HK-2 (cell line): ENCODE measurements around the gene GPRIN2.
"Not testable (repeated sequence)": the region's sequence is repeated elsewhere in the genome, so short reads cannot be mapped to it uniquely, and the experiment has no call there.

Source experiments
- DNase-seq: peaks from one replicate; pipeline ENCODE4 v3.0.0-alpha.2; 2018; ENCODE audit not compliant: unreplicated experiment

Gene GPRIN2

DNA sequence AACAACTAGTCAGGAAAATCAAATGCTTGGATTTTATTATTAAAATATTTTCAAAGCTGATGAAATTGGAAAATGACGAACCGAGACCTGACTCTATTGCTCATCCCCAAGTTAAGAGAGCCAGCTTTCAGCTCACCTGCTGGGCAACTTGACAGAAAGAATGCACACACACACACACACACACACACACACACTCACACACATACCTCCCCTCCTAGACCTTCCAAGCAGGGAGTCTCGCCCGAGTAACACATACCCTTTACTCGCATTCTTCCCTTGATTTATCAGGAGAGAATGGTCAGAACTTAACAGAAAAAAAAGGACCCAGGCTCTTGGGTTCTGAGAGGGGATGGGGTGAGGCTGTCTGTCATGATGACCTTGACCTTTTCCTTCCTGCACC lies 19.1 kb downstream of the GPRIN2 start:
- no peak for DNase-seq

DNA sequence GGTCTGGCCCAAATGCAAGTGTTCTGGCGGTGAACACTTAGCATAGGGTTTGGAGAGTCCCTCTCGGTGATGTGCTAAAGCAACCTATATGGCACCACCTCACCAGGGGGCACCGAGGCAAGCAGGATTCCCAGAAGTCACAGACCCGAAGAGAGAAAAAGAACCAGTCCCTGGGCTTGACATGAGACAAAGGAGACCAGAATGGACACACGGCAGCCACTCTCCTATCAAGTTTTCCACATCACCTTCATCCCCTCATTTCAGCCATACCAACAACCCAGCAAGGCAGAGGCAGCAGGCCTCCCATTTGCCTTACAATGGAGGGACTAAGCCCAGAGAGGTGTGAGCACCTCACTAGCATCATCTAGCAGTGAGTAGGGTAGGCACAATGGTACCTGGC lies 19.7 kb downstream of the GPRIN2 start:
- DNase-seq: no peak

DNA sequence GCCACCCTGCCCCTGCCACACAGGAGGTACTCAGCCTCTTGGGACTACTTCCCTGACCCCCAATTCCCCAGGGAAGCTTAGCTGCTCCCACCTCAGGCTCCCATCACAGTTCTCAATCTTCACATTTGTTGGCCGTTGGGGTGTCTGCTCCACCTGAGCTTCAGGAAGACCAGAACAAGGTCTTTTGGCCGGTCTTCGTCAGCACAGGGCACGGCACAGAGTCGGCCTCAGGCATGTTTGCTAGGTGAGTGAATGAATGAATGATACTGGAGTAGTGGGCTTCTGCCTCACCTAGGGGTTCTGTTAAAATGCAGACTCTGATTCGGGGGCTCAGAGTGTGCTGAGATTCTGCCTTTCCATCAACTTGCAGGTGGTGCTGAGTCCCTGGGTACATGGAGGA lies 20.3 kb downstream of the GPRIN2 start:
- no peak for DNase-seq

DNA sequence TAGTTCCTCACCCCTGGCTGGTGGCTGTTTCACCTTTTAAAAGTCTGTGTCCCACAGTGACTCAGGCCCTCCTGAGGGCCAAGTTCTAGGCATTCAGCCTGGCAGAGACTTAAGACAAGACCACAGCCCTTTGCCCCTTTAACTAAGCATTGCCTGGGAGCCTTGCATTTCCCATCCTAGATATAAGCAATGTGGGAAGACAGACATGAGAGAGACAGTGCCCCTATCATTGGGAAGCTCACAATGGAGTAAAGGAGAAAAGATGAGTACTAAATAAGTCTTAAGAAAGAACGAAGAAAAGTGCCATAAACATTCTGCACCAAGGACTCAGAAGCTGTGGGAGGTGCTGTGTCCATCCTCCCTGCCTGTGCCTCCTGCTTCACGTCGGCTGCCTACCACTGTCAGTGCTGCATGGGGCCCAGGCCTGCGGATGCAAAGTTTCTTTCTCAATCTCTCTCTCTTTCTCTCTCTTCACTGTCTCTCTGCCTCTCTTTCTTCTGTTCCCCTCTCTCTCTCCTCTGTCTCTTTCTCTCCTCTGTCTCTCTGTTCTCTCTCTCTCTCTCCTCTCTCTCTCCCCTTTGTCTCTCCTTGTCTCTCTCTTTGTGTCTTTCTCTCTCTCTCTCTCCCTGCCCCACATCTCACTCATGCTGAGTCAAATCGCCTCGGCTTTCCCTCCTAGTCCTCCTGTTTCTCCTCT lies 21.5 kb downstream of the GPRIN2 start:
- DNase-seq: no peak

DNA sequence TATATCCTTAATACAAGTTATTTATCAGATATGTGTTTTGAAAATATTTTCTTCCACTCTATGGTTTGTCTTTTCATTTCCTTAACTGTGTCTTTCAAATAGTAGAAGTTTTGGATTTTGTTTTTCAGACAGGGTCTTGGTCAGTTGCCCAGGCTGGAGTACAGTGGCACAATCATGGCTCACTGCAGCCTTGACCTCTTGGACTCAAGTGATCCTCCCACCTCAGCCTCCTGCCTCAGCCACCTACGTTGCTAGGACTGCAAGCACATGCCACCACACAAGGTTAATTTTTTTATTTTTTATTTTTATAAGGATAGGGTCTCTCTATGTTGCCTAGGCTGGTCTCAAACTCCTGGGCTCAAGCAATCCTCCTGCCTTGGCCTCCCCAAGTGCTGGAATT lies 24.2 kb downstream of the GPRIN2 start:
- DNase-seq: not testable (repeated sequence)

DNA sequence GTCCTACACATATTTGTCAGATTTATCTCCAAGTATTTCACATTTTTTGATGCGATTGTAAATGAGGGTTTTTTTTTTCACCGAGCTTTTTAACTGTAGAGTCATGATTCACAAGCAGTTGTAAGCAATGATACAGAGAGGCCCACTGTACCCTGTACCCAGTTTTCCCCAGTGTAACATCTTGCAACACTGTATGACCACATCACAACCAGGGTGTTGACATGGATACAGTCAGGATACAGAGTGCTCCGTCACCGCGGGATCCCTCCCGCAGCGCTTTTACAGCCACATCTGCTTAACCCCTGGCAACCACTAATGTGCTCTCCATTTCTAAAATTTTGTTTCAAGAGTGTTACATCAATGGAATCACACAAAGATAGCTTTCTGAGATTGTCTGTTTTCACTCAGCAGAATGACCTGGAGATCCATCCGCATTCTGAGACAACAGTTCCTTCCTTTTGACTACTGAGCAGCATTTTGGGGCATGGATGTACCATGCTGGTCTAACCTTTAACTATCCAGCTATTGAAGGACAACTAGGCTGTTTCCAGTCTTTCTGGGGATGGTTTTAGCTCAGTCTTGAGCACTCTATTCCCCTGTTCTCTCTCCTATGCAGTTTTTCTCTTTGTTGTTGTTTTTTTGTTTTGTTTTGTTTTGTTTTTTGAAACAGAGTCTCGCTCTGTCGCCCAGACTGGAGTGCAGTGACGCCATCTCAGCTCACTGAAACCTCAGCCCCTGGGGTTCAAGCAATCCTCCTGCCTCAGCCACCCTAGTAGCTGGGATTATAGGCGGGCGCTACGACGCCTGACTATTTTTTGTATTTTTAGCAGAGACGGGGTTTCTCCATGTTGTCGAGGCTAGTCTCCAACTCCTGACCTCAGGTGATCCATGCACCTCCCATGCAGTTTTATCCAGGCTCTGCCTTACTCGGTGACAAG lies 25.9 kb downstream of the GPRIN2 start:
- no peak for DNase-seq

DNA sequence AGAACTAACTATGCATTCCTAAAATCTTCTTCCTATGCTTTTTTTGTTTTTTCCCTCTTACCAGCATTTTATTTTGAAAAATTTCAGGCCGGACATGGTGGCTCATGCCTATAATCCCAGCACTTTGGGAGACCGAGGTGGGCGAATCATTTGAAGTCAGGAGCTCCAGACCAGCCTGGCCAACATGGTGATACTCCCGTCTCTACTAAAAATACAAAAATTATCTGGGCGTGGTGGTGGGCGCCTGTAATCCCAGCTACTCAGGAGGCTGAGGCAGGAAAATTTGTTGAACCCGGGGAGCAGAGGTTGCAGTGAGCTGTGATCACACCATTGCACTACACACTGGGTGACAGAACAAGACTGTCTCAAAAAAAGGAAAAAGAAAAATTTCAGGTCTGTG lies 26.7 kb downstream of the GPRIN2 start:
- not testable (repeated sequence) for DNase-seq

DNA sequence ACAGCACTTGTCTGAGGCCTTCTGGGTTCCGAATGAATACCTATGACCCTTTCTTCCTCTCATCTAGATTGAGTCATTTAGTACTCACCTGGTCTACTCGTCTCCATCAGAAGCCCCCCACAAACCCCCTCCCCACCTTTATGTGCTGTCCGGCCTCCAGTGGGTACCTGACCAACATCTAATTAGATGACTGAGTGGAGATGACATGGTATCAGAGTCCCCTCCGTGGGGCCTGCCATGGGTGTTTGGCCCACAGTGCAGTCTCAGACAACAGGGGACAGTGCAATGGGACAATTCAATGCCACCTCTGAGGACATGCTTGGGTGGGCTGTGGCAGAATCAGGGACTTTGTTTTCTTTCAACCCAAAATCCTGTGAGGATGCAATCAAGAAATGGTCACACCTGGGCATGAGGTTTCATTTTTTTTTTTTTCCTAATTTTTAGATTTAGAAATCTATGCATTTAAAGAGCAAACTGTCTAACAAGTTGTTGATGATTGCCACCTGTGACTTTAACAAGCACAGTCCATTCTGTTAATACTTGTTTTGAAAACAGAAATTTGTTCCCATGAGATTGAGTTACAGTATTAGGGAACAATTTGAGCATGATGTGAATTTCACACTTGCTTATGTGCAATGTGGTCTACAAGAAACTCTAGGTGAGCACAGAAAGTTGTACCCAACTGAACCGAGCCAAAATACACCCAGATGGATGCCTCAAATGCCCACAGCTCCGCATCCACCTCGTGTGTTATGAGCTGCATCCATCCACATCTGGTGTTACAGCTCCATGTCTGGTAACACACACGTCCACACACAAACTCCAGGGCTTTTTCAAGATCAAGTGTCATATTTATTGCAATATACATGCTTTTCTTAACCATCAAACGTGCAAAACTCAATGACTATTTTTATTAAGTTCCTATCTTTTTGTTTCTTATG lies 27.5 kb downstream of the GPRIN2 start:
- DNase-seq: no peak

DNA sequence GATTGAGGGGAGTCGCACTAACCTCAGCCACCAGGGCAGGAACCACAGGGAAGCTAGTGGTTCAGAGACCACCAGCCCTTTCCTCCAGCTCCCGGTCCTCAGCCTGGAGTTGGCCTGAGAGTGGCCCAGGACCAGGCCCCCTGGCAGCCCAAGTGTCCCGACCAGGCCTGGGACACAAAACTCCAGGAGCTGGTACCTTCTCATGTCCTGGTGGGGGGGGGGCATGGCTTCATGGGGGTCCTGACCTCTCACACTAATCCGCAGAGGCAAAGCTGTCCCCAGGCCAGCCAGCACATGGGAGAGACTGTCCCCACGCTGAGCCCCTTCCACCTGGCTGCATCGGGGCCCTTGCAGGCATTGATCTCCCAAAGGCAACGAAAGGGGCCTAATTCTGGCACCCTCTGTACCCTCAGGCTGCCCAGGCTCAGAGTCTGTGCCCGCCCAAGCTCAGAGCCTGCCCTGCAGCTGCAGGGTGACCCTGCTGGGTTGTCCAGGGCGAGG lies 28.2 kb downstream of the GPRIN2 start:
- DNase-seq: no peak

DNA sequence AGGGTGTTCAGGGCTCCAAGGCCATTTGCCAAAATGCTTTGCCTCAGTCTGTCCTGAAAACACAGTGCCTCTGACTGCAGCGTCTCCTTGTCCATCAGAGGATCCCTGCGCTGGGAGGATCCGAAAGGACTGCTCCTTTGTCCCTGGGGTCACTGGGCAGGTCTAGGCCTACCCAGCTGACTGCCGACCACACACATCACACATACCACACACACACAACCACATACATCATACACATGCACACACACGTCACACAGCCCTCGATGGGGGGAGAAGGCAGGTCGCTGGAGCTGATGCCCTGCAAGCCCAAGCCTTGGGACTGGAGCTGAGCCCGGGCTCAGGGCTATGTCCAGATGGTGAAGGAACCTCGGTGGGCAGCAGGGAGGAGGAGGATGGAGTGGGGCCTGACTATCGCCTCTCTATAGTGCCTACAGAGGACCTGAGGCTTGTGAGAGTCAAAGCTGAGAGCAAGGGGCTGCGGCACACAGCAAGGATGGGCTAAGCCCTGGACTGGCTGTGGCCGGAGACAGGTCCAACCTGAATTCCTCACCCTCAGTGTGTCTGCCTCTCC lies 29.1 kb downstream of the GPRIN2 start:
- no peak for DNase-seq

DNA sequence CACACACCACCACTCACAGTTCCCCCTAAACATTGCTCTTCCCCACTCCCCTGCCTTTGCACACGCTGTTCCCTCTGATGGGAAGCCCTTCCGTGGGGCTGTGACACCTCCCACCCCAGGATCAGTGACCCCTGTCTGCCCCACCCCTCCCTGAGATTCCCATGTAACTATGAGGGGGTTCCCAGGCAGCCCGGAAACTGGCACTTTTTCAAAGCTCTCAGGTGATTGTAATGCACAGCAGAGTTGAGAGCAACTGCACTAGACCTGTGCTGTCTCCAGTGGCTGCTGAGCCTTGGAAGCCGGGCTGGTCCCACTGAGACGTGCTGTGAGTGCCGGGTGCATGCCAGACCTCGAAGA lies 29.8 kb downstream of the GPRIN2 start:
- DNase-seq: no peak

DNA sequence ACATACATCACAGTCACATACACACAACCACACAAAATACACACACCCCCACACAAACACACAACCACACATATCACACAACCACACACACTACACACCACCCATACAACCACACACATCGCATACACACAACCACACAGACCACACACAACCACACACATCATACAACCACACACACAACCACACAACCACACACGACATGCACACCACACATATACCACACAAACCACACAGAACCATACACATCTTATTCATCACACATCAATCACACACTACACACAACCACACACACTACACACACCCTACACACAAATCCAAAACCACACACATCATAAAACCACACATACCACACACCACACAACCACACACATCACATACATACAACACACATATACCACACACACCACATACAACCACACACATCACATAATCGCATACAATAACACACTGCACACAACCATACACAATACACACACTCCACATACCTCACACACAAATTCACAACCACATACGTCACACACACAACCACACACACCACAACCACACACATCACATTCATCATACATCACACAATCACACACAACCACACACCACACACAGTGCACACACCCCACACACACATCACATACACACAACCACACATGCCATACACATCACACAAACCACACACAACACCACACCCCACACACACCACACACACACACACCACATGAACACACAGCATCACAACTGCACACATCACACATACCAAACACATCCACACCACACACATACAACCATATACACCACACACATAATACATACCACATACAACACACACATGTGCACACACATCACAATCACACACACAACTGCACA lies 30.4 kb downstream of the GPRIN2 start:
- no peak for DNase-seq

DNA sequence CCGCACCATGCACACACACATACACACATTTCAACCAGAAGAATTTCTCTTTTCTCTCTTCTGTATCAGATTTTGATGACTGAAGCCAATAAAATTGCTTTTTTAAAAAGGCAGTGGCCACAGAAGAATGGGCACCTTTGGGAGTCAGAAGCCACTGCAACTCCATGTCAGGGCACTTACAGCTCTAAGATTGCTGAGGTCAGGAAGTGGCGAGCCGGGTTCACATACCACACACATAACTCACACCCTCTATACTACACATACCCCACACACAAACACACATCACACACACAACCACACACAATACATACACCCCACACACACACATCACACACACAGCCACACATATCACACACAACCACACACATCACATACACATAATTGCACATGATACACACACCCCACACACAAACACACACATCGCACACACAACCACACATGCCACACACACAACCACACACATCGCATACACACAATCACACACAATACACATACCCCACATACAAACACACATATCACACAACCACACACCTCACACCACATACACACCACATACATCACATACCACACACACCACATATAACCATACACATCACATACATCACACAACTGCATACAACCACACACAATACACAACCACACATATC lies 31.2 kb downstream of the GPRIN2 start:
- DNase-seq: peak; percentile 68

DNA sequence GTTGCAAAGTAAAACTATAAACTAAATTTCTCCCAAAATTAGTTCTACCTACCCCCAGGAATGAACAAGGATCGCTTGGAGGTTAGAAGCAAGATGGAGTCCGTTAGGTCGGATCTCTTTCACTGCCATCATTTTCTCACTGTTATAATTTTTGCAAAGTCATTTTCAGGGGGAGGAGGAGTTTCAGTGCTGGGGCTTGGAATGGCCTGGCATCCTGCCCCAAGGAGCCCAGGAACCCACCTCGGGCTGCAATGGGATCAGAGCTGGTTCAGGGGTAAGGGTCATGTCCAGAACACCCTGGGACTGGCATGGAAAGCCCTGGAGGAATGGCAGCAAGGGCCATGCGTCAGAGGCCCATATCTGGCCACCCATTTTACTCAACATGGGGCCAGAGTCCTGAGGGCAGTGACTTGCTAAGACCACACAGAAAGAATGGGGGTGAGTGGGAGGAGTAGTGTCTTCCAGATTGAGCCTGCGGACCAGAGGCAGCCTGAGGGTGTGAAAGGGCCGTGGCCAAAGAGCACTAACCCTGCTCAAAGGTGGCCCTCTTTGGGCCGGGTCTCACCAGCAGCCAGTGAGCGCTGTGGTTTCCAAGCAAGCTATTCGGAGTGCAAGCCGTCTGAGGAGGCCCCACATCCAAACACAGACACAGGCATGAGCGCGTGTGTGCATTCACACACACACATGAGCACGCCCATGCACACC lies 31.8 kb downstream of the GPRIN2 start:
- no peak for DNase-seq

DNA sequence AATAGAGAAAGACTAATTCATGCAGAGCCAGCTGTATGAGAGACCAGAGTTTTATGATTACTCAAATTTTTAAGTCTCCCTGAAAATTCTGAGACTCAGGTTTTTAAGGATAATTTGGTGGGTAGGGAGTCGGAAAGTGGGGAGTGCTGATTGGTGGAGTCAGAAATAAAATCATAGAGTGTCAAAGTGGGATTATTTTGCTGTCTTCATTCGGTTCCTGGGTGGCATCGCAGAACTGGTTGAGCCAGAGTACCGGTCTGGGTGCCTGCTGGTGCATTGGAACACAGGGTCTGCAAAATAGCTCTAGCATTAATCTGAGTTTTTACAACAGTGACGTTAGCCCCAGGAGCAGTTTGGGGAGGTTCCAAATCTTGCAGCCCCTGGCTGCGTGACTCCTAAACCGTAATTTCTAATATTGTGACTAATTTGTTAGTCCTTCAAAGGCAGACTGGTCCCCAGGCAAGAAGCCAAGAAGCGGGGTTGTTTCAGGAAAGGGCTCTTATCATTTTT lies 32.4 kb downstream of the GPRIN2 start:
- DNase-seq: no peak

DNA sequence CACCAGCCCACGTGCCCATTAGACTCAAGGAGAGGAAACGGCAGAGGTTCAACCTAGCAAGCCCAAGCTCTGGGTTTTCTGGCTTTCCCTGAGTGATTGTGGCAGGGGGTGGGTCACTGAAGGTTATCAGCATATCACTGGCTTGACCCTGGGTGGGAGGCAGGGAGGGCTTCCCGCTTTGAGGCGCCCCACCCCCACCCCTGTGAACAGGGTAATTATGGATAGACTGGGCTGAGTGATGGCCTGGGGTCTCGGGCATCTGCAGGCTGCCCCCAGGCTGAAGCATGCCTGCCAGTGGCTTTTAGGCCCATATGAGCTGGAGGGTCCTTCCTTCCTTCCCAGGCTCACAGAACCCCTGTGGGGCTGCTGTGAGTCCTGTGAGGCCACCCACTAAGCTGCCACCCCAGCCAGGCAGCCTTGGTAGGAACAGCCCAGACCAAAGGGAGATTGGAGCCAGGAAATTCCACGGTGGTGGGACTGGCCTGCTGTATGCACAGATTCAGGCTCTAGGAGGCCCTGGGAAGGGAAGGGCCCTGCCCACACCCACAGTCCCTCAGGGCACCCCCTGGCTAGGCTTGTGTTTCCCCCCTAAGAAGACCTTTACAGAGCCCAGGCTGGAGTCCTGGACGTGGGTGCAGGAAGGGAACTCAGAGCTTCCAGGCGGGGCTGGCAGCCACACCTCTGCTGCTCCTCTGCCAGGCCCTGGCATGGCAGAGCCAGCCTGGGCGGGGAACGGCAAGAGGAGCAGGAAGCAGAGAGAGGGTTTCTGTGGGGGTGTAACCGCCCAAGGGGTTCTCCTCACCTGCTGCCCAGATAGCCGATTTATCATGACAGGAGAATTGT lies 33.1 kb downstream of the GPRIN2 start:
- no peak for DNase-seq

DNA sequence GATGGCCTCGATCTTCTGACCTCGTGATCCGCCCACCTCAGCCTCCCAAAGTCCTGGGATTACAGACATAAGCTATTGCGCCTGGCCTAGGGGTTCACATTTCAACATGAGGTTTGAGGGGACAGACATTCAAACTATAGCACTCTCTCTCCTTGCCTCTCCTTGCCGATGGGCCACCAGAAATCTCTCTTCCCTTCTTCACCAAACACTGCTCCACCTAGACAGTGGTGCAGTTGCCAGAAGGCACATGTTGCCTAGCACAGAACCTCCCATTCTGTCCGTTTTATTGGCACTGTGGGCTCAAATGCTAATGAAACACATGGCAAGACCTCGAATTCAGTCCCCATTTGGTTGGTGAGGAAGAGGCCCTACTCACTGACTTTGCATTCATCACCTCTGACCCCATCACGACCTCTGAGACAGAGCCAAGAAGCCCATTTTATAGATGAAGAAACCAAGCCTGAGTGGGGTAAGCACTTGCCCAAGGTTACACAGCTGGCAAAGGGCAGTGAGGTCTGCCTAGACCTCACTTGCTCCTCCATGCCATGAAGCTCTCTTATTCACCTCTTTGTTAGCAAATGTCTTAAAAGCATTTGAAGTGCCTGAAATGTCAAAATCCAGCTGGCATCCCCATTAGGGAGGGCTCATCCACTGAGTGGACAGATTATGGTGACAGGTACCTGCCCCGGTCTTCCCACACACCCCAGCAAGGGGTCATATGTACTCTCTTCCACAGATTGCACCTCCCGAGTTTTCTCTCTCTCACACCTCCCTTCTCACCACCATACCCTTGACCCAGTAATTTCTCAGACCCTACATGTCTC lies 34.0 kb downstream of the GPRIN2 start:
- DNase-seq: no peak
